Suppressor macrophage (primary cell): ENCODE results near the gene DPYSL4.
"Not testable (repeated sequence)": the region's sequence is repeated elsewhere in the genome, so short reads cannot be mapped to it uniquely, and the experiment has no call there.

Experiments
- DNase-seq, 4 experiments: peaks; one replicate each; pipeline ENCODE4 v3.0.0-alpha.2; 2020 to 2022

Gene DPYSL4

GRCh38 chr10:132149917-132150316 is 36.8 kb upstream of the DPYSL4 start:
- DNase-seq: no peak

- DNase-seq: no peak
Measured at GRCh38 chr10:132150777-132151176, 36.0 kb upstream of the DPYSL4 start.

- DNase-seq: no peak
Measured at GRCh38 chr10:132151286-132151950, 35.3 kb upstream of the DPYSL4 start.

- no peak for DNase-seq
Measured at GRCh38 chr10:132151951-132152505, 34.7 kb upstream of the DPYSL4 start.

GRCh38 chr10:132152896-132153580 is 33.7 kb upstream of the DPYSL4 start:
- no peak for DNase-seq

GRCh38 chr10:132153616-132154217 is 33.0 kb upstream of the DPYSL4 start:
- DNase-seq: no peak

- no peak for DNase-seq
Measured at GRCh38 chr10:132154440-132154839, 32.3 kb upstream of the DPYSL4 start.

- DNase-seq: no peak
Measured at GRCh38 chr10:132154931-132155330, 31.8 kb upstream of the DPYSL4 start.

- DNase-seq: no peak
Measured at GRCh38 chr10:132155723-132156381, 30.9 kb upstream of the DPYSL4 start.

GRCh38 chr10:132156382-132156781 is 30.4 kb upstream of the DPYSL4 start:
- no peak for DNase-seq

- no peak for DNase-seq
Measured at GRCh38 chr10:132157101-132157500, 29.6 kb upstream of the DPYSL4 start.

- no peak for DNase-seq
Measured at GRCh38 chr10:132158122-132158741, 28.5 kb upstream of the DPYSL4 start.

GRCh38 chr10:132158823-132159222 is 27.9 kb upstream of the DPYSL4 start:
- no peak for DNase-seq

GRCh38 chr10:132159302-132160230 is 27.2 kb upstream of the DPYSL4 start:
- not testable (repeated sequence) for DNase-seq

- DNase-seq: not testable (repeated sequence)
Measured at GRCh38 chr10:132160231-132160630, 26.5 kb upstream of the DPYSL4 start.

- DNase-seq: not testable (repeated sequence)
Measured at GRCh38 chr10:132160834-132161622, 25.7 kb upstream of the DPYSL4 start.

GRCh38 chr10:132162021-132162531 is 24.7 kb upstream of the DPYSL4 start:
- DNase-seq: no peak

GRCh38 chr10:132162590-132163277 is 24.0 kb upstream of the DPYSL4 start:
- DNase-seq: no peak

- DNase-seq: peak in 3 of 4 experiments; percentile 12 to 58 (median 23)
Measured at GRCh38 chr10:132163278-132163765, 23.4 kb upstream of the DPYSL4 start.
